ENCODE results near the gene KCNN3.

Gene KCNN3

GRCh38 chr1:154777781-154778180 is 92.3 kb downstream of the KCNN3 start:
- DNase-seq (ENCODE audit: extremely low spot score, insufficient read length, low read depth) = no peak
- no peak for FAIRE-seq

GRCh38 chr1:154777154-154777553 is 92.9 kb downstream of the KCNN3 start:
- FAIRE-seq (no peak), DNase-seq (ENCODE audit: extremely low spot score, insufficient read length, low read depth) (no peak)

DNA sequence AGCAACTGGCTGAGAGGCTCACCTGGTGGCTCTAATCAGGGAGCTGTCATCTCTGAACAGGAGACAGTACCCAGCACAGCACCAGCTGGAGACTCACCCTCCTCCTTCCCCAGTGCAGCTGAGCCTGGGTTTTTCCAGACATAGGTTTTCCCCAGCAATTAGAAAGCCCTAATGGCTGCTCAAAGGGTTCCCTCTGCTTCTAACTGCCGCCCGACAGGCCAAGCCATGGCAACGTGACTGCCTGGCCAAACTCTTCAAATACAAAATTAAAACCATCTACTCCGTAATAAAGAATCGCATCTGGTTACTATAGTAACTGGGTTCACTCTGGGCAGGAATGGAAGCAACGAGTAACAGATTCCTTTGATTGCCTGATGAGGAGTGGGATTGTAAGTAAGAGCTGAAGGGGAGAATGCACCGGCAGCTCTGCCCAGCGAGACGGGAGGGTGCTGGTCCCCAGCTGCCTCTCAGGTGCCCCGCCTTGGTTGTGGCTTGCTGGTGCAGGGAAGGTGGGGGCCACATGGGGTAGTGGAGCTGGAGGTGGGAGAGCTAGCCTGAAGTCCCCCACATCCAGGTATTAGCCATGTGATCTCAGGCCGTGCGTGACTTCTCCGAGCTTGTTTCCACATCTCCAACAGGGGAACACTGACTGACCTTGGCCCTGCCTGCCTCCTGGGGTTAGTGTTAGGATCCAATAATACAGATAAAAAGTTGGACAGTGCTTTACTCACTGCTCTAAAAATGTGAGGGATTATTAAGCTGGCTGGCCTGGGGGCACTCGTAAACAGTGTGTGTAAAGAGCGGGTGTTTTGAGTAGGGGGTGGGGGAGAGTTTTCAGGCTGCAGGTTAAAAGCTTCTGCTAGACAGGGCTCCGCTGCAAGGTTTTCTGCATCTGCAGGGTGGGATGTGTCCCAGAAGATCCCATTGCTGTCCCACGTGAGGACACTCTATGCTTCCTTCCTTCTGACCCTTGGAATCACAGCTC is 94.2 kb downstream of the KCNN3 start:
- FAIRE-seq (no peak), DNase-seq (ENCODE audit: extremely low spot score, insufficient read length, low read depth) (no peak)

GRCh38 chr1:154774175-154774855 is 95.8 kb downstream of the KCNN3 start:
- no peak for FAIRE-seq
- no peak for DNase-seq (ENCODE audit: extremely low spot score, insufficient read length, low read depth)

DNA sequence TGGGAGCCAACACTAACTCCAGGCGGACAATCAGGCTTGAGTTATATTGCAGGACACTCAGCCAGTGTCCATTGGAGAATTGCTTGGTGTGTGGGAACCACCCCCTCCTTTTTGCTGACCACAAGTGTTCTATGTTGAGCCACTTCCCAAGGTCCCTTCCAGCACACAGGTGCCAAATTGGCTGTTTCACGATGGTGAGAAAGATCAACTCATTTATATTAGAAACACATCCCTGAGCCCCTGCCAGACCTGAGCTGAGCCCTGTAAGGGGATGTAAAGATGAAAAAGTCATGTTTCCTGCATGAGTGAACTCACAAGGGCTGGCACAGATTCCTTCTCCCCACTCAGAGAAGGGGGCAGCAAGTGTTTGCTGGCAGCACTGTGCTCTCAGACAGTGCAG is 96.5 kb downstream of the KCNN3 start:
- FAIRE-seq (no peak), DNase-seq (ENCODE audit: extremely low spot score, insufficient read length, low read depth) (no peak)

- DNase-seq (ENCODE audit: extremely low spot score, insufficient read length, low read depth) (no peak), FAIRE-seq (no peak)
Observed at GRCh38 chr1:154772606-154773506, 97.2 kb downstream of the KCNN3 start.

GRCh38 chr1:154772056-154772455 is 98.0 kb downstream of the KCNN3 start:
- FAIRE-seq = no peak
- DNase-seq (ENCODE audit: extremely low spot score, insufficient read length, low read depth) = no peak

GRCh38 chr1:154770897-154771594 is 99.0 kb downstream of the KCNN3 start:
- DNase-seq (ENCODE audit: extremely low spot score, insufficient read length, low read depth) (no peak), FAIRE-seq (no peak)

- FAIRE-seq = no peak
Observed at GRCh38 chr1:154769193-154769895, 100.7 kb downstream of the KCNN3 start.

DNA sequence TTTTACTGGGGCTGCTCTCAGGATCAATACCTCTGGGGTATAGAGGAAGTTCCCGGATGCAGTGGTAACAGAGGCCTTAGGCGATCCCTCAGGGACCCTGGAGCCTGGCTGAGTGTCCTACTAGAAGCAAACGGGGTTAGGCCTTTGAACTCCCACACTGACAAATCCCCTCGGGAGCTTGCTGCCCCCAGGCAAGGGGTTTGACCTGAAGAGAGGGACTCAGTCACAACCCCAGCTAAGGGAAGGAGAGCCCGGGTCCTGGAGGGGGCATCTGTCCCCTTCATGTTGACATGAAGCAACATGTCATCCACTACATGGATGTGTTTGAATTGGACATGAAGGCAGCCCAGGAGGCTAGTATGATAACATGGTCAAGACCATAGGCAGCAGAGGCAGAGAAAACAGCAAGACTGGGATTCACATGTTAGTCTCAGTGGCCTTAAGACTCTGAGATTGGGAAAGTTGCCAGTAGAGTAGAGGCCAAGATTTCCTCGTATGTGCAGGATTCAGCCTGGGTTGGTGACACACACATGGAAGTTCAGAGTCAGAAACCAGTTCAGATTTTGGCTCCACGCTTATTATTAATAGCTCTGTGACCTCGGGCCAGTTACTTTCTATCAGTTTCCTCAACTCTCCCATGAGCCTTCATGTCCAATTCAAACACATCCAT is 101.5 kb downstream of the KCNN3 start:
- DNase-seq (ENCODE audit: extremely low spot score, insufficient read length, low read depth) = no peak
- no peak for FAIRE-seq

More at GRCh38 chr1:154769193-154769895, 100.7 kb downstream of the KCNN3 start:
- no peak for DNase-seq (ENCODE audit: extremely low spot score, insufficient read length, low read depth)

DNA sequence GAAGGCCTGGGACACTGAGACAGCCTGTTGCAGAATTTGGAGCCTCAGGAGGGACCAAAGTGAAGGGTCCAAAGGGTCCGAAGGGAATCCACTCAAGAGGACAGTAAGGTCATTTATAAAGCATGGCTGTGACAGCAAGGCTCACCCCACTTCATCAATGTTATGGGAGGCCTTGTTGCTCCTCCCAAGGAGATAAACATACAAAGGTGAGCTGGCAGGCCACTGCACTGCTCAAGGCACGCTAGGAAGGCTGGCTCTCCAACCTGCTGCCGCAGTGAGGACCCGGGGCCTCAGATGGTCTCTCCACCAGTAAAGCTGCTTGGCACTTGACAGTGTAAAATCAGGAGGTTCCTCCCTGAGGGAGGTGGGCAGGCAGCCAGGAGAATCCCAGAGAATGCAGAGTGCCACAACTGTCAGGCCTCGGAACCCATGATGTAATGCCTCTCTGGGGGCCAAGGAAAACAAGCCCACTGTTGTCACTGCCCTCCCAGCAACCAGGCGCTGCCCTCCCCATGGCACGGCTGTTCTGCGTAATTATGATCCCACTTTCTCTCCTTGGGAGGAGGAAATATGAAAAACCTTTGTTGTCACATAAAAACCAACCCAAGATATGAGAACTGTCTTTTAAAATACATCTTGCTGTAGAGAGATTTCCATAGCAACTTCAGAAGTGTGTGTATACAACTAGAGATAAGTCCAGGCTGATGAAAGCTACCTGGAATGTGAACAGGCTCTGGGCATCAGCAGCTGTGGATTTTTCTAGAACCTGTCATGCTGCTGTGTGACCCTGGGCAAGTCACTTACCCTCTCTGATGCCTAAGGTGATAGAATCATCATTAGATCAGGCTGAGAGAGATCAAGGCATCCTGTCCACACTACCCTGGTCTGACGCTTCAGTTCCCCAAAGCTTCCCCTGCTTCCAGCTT is 102.5 kb downstream of the KCNN3 start:
- FAIRE-seq (no peak), DNase-seq (ENCODE audit: extremely low spot score, insufficient read length, low read depth) (no peak)

- FAIRE-seq = no peak
- no peak for DNase-seq (ENCODE audit: extremely low spot score, insufficient read length, low read depth)
Observed at GRCh38 chr1:154765970-154766369, 104.1 kb downstream of the KCNN3 start.

GRCh38 chr1:154764773-154765172 is 105.3 kb downstream of the KCNN3 start:
- no peak for DNase-seq (ENCODE audit: extremely low spot score, insufficient read length, low read depth)
- no peak for FAIRE-seq

GRCh38 chr1:154764181-154764580 is 105.9 kb downstream of the KCNN3 start:
- FAIRE-seq (no peak), DNase-seq (ENCODE audit: extremely low spot score, insufficient read length, low read depth) (no peak)

DNA sequence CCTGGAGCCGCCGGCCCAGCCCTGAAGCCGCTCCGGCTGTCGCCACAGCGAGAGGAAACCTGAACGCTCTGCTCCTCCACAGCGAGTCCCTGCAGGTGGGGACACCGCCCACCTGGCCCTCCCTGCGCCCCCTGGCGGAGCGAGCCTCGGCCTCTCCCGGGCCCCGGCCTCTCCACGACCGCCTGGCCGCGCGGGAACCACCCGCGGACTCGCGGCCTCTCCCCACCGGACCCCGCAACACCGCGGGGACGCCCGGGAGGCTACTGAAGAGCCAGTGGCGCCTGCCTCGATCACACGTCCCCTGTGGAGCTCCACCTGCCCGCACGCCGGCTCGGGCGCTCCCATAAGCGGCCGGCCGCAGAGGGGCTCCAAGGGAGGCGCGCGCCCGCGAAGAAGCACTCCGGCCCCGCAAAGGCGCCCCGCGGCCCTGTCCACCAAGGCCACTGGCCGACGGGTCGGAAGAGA is 109.6 kb downstream of the KCNN3 start:
- DNase-seq (ENCODE audit: extremely low spot score, insufficient read length, low read depth) = peak; percentile 69

GRCh38 chr1:154759793-154760192 is 110.3 kb downstream of the KCNN3 start:
- DNase-seq (ENCODE audit: extremely low spot score, insufficient read length, low read depth) = no peak
- FAIRE-seq = no peak

More for the DNA sequence above, 109.6 kb downstream of the KCNN3 start:
- FAIRE-seq = peak; percentile 63

DNA sequence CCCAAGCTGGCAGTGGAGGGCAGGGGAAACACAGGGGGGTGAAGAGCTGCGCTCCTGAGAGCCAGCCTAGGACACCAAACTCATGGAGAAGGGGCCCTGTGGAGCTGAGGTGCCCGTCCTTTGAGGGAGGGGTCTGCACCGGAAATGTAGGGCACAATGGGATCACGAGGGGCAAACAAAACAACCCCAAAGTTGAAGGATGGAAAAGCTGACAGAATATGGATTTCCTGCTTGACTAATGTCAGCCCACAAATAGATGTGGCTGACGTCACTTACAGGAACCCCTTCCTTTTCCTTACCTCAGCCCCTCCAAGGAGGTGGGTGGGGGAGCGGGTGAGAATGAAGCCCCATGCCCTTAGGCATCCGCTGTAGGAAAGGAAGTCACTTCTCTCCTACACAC is 110.9 kb downstream of the KCNN3 start:
- DNase-seq (ENCODE audit: extremely low spot score, insufficient read length, low read depth) (no peak), FAIRE-seq (no peak)

All from GM18507 (cell line).